SK-N-SH treated with all-trans-retinoic acid at 6 μM for 48 hours (cell line): Measurements from ENCODE around the gene SURF1.

Source experiments
- ATAC-seq: fragments of 200-7000 bp; cut with Tn5 transposase; 3 replicates; pipeline ENCODE4 v1.9.1; 2020; ENCODE audit warnings: mild to moderate bottlenecking, moderate library complexity
- ARNTL ChIP-seq: fragments of 450-650 bp; formaldehyde crosslinking; IDR thresholded peaks from 2 replicates; pipeline ENCODE4 v1.5.0; 2020; ENCODE audit warnings: low read depth, mild to moderate bottlenecking, moderate library complexity, borderline replicate concordance
- BACH2 ChIP-seq: fragments of 250-450 bp; sonication (Bioruptor Pico); IDR thresholded peaks from 2 replicates; pipeline ENCODE4 v1.9.0; 2021; ENCODE audit warnings: mild to moderate bottlenecking, borderline replicate concordance
- CSDC2 ChIP-seq: fragments of 250-450 bp; sonication (Bioruptor Pico); IDR thresholded peaks from 2 replicates; pipeline ENCODE4 v1.5.0; 2020; ENCODE audit warnings: mild to moderate bottlenecking, moderate library complexity
- ESRRG ChIP-seq: fragments of 250-450 bp; sonication (Bioruptor Pico); IDR thresholded peaks from 2 replicates; pipeline ENCODE4 v1.6.1; 2021; ENCODE audit warnings: mild to moderate bottlenecking
- GLIS3 ChIP-seq: fragments of 250-450 bp; sonication (Bioruptor Pico); IDR thresholded peaks from 2 replicates; pipeline ENCODE4 v1.5.0; 2020; ENCODE audit warnings: mild to moderate bottlenecking, moderate library complexity
- ISL1 ChIP-seq: fragments of 250-450 bp; sonication (Bioruptor Pico); IDR thresholded peaks from 2 replicates; pipeline ENCODE4 v2.1.2; 2022; ENCODE audit warnings: mild to moderate bottlenecking, moderate library complexity
- OSR1 ChIP-seq: fragments of 250-450 bp; sonication (Bioruptor Pico); IDR thresholded peaks from 2 replicates; pipeline ENCODE4 v1.8.0; 2022; ENCODE audit warnings: moderate library complexity, mild to moderate bottlenecking, inconsistent platforms
- PPARA ChIP-seq: fragments of 250-450 bp; sonication (Bioruptor Pico); IDR thresholded peaks from 2 replicates; pipeline ENCODE4 v1.5.0; 2020; ENCODE audit warnings: mild to moderate bottlenecking, borderline replicate concordance
- RARB ChIP-seq: fragments of 250-450 bp; sonication (Bioruptor Pico); IDR thresholded peaks from 2 replicates; pipeline ENCODE4 v1.8.0; 2021; ENCODE audit warnings: mild to moderate bottlenecking, moderate library complexity
- TCF4 ChIP-seq: fragments of 250-450 bp; sonication (Bioruptor Pico); IDR thresholded peaks from 2 replicates; pipeline ENCODE4 v1.8.0; 2021; ENCODE audit warnings: mild to moderate bottlenecking, moderate library complexity, borderline replicate concordance
- TOX ChIP-seq: fragments of 250-450 bp; sonication (Bioruptor Pico); IDR thresholded peaks from 2 replicates; pipeline ENCODE4 v1.8.0; 2021; ENCODE audit warnings: mild to moderate bottlenecking, moderate library complexity, borderline replicate concordance
- ZC3H10 ChIP-seq: fragments of 250-450 bp; sonication (Bioruptor Pico); IDR thresholded peaks from 2 replicates; pipeline ENCODE4 v1.5.1; 2021; ENCODE audit warnings: mild to moderate bottlenecking, moderate library complexity
- ZFP3 ChIP-seq: fragments of 250-450 bp; sonication (Bioruptor Pico); IDR thresholded peaks from 2 replicates; pipeline ENCODE4 v1.5.0; 2020; ENCODE audit warnings: mild to moderate bottlenecking, moderate library complexity
- ZFP30 ChIP-seq: fragments of 450-650 bp; formaldehyde crosslinking; IDR thresholded peaks from 2 replicates; pipeline ENCODE4 v1.5.0; 2022; ENCODE audit warnings: mild to moderate bottlenecking, moderate library complexity
- ZNF565 ChIP-seq: fragments of 450-650 bp; formaldehyde crosslinking; conservative IDR thresholded peaks from 2 replicates; pipeline ENCODE4 v1.5.0; 2020; ENCODE audit warnings: low read depth, mild to moderate bottlenecking, moderate library complexity
- ZNF70 ChIP-seq: fragments of 450-650 bp; formaldehyde crosslinking; IDR thresholded peaks from 2 replicates; pipeline ENCODE4 v1.5.0; 2020; ENCODE audit warnings: mild to moderate bottlenecking, moderate library complexity
- ZNF8 ChIP-seq: fragments of 450-650 bp; formaldehyde crosslinking; IDR thresholded peaks from 2 replicates; pipeline ENCODE4 v1.5.0; 2020; ENCODE audit warnings: mild to moderate bottlenecking, moderate library complexity
- TF ChIP-seq, protein P1 (sequence below): fragments of 250-450 bp; sonication (Bioruptor Pico); IDR thresholded peaks from 2 replicates; pipeline ENCODE4 v1.5.1; 2020; ENCODE audit warnings: low read depth, mild to moderate bottlenecking, moderate library complexity
- TF ChIP-seq, protein P2 (sequence below): fragments of 250-450 bp; sonication (Bioruptor Pico); IDR thresholded peaks from 2 replicates; pipeline ENCODE4 v1.5.0; 2020; ENCODE audit warnings: mild to moderate bottlenecking, moderate library complexity
- TF ChIP-seq, protein P3 (sequence below): fragments of 250-450 bp; sonication (Bioruptor Pico); IDR thresholded peaks from 2 replicates; pipeline ENCODE4 v1.8.0; 2020; ENCODE audit warnings: mild to moderate bottlenecking, moderate library complexity, borderline replicate concordance
- TF ChIP-seq, protein P4 (sequence below): fragments of 250-450 bp; sonication (Bioruptor Pico); IDR thresholded peaks from 2 replicates; pipeline ENCODE4 v1.5.1; 2021; ENCODE audit warnings: mild to moderate bottlenecking, moderate library complexity
- TF ChIP-seq, protein P5 (sequence below): fragments of 250-450 bp; sonication (Bioruptor Pico); IDR thresholded peaks from 2 replicates; pipeline ENCODE4 v1.8.0; 2021; ENCODE audit warnings: low read depth, mild to moderate bottlenecking, moderate library complexity, borderline replicate concordance

SURF1 gene

DNA sequence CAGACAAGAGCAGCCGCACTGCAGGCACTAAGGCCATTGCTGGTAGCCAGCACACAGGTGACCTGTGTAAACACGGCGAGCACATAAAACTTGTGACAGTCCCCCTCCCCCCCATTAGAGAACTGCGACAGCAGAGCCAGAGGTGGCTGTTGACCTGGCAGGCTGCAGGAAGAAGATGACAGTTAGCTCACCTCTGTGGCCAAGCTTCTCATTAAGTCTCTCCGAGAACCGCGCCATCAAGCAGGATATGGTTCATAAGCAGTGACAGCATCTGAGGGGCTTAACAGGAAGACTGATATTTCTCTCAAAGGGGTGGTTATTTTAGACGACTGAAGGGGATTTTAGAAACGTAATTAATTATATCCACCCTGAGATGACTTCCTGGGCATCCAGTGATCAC lies 14.4 kb upstream of the SURF1 start:
- no peak for TF ChIP-seq ZFP3 (CRISPR knock-in tag)
- no peak for TF ChIP-seq GLIS3 (CRISPR knock-in tag)
- TF ChIP-seq TCF4 (CRISPR knock-in tag), result no peak
- TF ChIP-seq TOX, result no peak
- TF ChIP-seq ZNF8 (CRISPR knock-in tag), result no peak
- no peak for TF ChIP-seq ARNTL
- TF ChIP-seq ISL1 (CRISPR knock-in tag), result no peak
- TF ChIP-seq RARB (CRISPR knock-in tag), result no peak
- no peak for TF ChIP-seq BACH2
- no peak for TF ChIP-seq ZFP30 (CRISPR knock-in tag)
- TF ChIP-seq, protein P1, sequence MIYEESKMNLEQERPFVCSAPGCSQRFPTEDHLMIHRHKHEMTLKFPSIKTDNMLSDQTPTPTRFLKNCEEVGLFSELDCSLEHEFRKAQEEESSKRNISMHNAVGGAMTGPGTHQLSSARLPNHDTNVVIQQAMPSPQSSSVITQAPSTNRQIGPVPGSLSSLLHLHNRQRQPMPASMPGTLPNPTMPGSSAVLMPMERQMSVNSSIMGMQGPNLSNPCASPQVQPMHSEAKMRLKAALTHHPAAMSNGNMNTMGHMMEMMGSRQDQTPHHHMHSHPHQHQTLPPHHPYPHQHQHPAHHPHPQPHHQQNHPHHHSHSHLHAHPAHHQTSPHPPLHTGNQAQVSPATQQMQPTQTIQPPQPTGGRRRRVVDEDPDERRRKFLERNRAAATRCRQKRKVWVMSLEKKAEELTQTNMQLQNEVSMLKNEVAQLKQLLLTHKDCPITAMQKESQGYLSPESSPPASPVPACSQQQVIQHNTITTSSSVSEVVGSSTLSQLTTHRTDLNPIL (CRISPR knock-in tag), result no peak
- no peak for TF ChIP-seq OSR1 (CRISPR knock-in tag)
- no peak for TF ChIP-seq ZNF70 (CRISPR knock-in tag)
- no peak for TF ChIP-seq ZC3H10 (CRISPR knock-in tag)
- no peak for TF ChIP-seq CSDC2
- TF ChIP-seq, protein P2, sequence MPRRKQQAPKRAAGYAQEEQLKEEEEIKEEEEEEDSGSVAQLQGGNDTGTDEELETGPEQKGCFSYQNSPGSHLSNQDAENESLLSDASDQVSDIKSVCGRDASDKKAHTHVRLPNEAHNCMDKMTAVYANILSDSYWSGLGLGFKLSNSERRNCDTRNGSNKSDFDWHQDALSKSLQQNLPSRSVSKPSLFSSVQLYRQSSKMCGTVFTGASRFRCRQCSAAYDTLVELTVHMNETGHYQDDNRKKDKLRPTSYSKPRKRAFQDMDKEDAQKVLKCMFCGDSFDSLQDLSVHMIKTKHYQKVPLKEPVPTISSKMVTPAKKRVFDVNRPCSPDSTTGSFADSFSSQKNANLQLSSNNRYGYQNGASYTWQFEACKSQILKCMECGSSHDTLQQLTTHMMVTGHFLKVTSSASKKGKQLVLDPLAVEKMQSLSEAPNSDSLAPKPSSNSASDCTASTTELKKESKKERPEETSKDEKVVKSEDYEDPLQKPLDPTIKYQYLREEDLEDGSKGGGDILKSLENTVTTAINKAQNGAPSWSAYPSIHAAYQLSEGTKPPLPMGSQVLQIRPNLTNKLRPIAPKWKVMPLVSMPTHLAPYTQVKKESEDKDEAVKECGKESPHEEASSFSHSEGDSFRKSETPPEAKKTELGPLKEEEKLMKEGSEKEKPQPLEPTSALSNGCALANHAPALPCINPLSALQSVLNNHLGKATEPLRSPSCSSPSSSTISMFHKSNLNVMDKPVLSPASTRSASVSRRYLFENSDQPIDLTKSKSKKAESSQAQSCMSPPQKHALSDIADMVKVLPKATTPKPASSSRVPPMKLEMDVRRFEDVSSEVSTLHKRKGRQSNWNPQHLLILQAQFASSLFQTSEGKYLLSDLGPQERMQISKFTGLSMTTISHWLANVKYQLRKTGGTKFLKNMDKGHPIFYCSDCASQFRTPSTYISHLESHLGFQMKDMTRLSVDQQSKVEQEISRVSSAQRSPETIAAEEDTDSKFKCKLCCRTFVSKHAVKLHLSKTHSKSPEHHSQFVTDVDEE (CRISPR knock-in tag), result no peak
- no peak for TF ChIP-seq PPARA (CRISPR knock-in tag)
- TF ChIP-seq ESRRG (CRISPR knock-in tag), result no peak
- TF ChIP-seq, protein P3, sequence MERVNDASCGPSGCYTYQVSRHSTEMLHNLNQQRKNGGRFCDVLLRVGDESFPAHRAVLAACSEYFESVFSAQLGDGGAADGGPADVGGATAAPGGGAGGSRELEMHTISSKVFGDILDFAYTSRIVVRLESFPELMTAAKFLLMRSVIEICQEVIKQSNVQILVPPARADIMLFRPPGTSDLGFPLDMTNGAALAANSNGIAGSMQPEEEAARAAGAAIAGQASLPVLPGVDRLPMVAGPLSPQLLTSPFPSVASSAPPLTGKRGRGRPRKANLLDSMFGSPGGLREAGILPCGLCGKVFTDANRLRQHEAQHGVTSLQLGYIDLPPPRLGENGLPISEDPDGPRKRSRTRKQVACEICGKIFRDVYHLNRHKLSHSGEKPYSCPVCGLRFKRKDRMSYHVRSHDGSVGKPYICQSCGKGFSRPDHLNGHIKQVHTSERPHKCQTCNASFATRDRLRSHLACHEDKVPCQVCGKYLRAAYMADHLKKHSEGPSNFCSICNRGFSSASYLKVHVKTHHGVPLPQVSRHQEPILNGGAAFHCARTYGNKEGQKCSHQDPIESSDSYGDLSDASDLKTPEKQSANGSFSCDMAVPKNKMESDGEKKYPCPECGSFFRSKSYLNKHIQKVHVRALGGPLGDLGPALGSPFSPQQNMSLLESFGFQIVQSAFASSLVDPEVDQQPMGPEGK (CRISPR knock-in tag), result no peak
- TF ChIP-seq, all 23 proteins: peak for 0
- no peak for ATAC-seq

DNA sequence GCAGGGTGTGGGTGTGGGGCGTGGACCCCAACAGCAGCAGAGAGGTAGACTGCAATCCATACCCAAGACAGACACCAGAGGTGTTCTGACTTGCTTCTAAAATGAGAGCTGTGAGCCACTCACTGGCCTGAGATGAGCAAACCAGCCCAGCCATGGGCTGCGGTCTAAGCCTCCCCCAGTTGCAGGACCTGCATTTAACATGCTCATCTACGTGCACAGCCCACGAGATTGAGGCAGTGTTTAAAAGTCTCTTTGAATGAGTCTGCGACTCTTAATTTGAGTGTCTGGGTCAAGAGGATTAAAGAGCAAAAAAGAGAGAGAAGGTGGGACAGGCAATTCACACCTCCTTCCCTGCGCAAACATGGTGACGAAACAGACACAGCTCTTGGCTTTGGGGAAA lies 13.6 kb upstream of the SURF1 start:
- ATAC-seq, result no peak
- no peak for TF ChIP-seq ESRRG (CRISPR knock-in tag)

DNA sequence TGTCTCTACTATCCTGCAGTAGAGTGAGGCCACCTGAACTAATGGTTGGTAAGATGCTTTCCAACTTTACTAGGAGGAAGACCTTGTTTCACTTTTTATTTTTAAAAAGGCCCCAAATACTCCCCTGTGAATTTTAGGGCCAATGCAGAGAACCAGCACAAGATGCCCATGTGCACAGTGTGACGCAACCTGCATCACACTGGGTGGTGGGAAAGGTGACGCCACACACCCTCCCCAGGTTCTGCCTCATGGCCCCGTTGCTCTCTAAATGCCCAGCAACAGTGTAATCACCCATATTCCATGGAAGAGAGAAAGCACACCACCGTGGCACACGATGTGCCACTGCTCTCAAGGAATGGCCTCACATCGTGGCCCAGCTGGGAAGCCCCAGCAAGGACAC lies 13.1 kb upstream of the SURF1 start:
- ATAC-seq, result no peak
- TF ChIP-seq, protein P2 (CRISPR knock-in tag), result no peak
- TF ChIP-seq ZC3H10 (CRISPR knock-in tag), result no peak
- no peak for TF ChIP-seq GLIS3 (CRISPR knock-in tag)
- TF ChIP-seq BACH2, result no peak
- TF ChIP-seq ZFP30 (CRISPR knock-in tag), result no peak
- TF ChIP-seq OSR1 (CRISPR knock-in tag), result no peak
- TF ChIP-seq CSDC2, result no peak
- TF ChIP-seq ARNTL, result no peak
- TF ChIP-seq TCF4 (CRISPR knock-in tag), result no peak
- no peak for TF ChIP-seq PPARA (CRISPR knock-in tag)
- TF ChIP-seq, protein P4, sequence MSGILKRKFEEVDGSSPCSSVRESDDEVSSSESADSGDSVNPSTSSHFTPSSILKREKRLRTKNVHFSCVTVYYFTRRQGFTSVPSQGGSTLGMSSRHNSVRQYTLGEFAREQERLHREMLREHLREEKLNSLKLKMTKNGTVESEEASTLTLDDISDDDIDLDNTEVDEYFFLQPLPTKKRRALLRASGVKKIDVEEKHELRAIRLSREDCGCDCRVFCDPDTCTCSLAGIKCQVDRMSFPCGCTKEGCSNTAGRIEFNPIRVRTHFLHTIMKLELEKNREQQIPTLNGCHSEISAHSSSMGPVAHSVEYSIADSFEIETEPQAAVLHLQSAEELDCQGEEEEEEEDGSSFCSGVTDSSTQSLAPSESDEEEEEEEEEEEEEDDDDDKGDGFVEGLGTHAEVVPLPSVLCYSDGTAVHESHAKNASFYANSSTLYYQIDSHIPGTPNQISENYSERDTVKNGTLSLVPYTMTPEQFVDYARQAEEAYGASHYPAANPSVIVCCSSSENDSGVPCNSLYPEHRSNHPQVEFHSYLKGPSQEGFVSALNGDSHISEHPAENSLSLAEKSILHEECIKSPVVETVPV, result no peak
- TF ChIP-seq, protein P3 (CRISPR knock-in tag), result no peak
- TF ChIP-seq ZNF8 (CRISPR knock-in tag), result no peak
- no peak for TF ChIP-seq ISL1 (CRISPR knock-in tag)
- TF ChIP-seq, protein P5, sequence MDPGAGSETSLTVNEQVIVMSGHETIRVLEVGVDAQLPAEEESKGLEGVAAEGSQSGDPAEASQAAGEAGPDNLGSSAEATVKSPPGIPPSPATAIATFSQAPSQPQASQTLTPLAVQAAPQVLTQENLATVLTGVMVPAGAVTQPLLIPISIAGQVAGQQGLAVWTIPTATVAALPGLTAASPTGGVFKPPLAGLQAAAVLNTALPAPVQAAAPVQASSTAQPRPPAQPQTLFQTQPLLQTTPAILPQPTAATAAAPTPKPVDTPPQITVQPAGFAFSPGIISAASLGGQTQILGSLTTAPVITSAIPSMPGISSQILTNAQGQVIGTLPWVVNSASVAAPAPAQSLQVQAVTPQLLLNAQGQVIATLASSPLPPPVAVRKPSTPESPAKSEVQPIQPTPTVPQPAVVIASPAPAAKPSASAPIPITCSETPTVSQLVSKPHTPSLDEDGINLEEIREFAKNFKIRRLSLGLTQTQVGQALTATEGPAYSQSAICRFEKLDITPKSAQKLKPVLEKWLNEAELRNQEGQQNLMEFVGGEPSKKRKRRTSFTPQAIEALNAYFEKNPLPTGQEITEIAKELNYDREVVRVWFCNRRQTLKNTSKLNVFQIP, result no peak
- no peak for TF ChIP-seq ZFP3 (CRISPR knock-in tag)
- TF ChIP-seq ZNF565 (CRISPR knock-in tag), result no peak
- TF ChIP-seq TOX, result no peak
- no peak for TF ChIP-seq ZNF70 (CRISPR knock-in tag)
